ENCODE results near the gene OBSCN. TPM values are rescaled to one million over a fixed set of nuclear protein-coding genes. Genes with fewer than 3 reads are reported as not detected.

The OBSCN gene
- total and polyA plus RNA-seq, 2 of the 13 experiments (the other 11 are each of a cell fraction or from before 2014, with no cell fraction given), result 0.20 TPM

GRCh38 chr1:228178737-228179684, 28.8 kb upstream of the OBSCN start:
- H3K4me3 ChIP-seq (replicated peaks in 1 of 3; ENCODE audit: insufficient read depth in 1 of 3, low read depth in 2 of 3, low read length in 3 of 3), result no peak overlapping the region
- TF ChIP-seq ZXDC (CRISPR knock-in tag; IDR thresholded peaks at IDR 0.05), result no peak
- in situ Hi-C loops (cut with HindIII; ENCODE audit: extremely low pct_ligation_motif_present, low pct_unique_long_range_greater_than_20kb), result loop anchor here (5.0 kb wide), 1 partner anchor 42 kb away; no protein-coding TSS in a partner anchor
- ATAC-seq (no peak), FAIRE-seq (no peak), DNase-seq (ENCODE audit: low spot score) (no peak)
- CTCF ChIA-PET (ENCODE audit: low intra/inter-chr PET ratio, low total read pairs), result no interaction called here
- BruUV-seq (replicated peaks), result TSS peak; percentile 32
- intact Hi-C loops (cut with micrococcal nuclease; ENCODE audit: unreplicated experiment), result no loop called here
- no peak overlapping the region for H2AFZ ChIP-seq (ENCODE audit: low read length)
- H3K4me1 ChIP-seq (ENCODE audit: insufficient read depth, low read length), result peaks cover 7% of the 10 kb centered on the region
- no peaks in the 10 kb centered on the region; a peak in 1 of 5 replicates for H3K36me3 ChIP-seq (replicated peaks in 1 of 2; ENCODE audit: control insufficient read depth in 1 of 2, insufficient read depth in 2 of 2, low read length in 2 of 2)
- H3K79me2 ChIP-seq (ENCODE audit: insufficient read depth, low read length), result no peaks in the 10 kb centered on the region
- no peak overlapping the region for H3K4me2 ChIP-seq (ENCODE audit: low read depth, low read length)
- POLR2A ChIA-PET, result no interaction called here
- no peak overlapping the region for H3K27ac ChIP-seq (ENCODE audit: extremely low read length, insufficient read depth, low read length)
- H3K27me3 ChIP-seq (ENCODE audit: control insufficient read depth in 1 of 2, insufficient read depth in 2 of 2, low read length in 2 of 2), result no peaks in the 10 kb centered on the region; a peak in 1 of 5 replicates
- 91% methylated on average over 12 of the region's 12 CpGs for WGBS (ENCODE audit: low lambda C conversion rate)
- H4K20me1 ChIP-seq (ENCODE audit: insufficient read depth, low read length), result no peaks in the 10 kb centered on the region
- no peaks in the 10 kb centered on the region for H3K9me3 ChIP-seq (ENCODE audit: low read length)
- H3K9ac ChIP-seq (ENCODE audit: insufficient read depth, low read depth, low read length), result no peak overlapping the region

GRCh38 chr1:228180271-228180958, 27.4 kb upstream of the OBSCN start:
- H3K27me3 ChIP-seq (ENCODE audit: control insufficient read depth in 1 of 2, insufficient read depth in 2 of 2, low read length in 2 of 2), result no peaks in the 10 kb centered on the region; a peak in 1 of 5 replicates
- BruUV-seq (replicated peaks), result no TSS peak
- FAIRE-seq, result no peak
- POLR2A ChIA-PET, result no interaction called here
- peaks cover 7% of the 10 kb centered on the region for H3K4me1 ChIP-seq (ENCODE audit: insufficient read depth, low read length)
- H3K27ac ChIP-seq (ENCODE audit: extremely low read length, insufficient read depth, low read length), result no peak overlapping the region
- no peaks in the 10 kb centered on the region for H3K36me3 ChIP-seq (replicated peaks in 1 of 2; ENCODE audit: control insufficient read depth in 1 of 2, insufficient read depth in 2 of 2, low read length in 2 of 2)
- no peak overlapping the region for H2AFZ ChIP-seq (ENCODE audit: low read length)
- H3K4me3 ChIP-seq (replicated peaks in 1 of 3; ENCODE audit: insufficient read depth in 1 of 3, low read depth in 2 of 3, low read length in 3 of 3), result no peak overlapping the region
- in situ Hi-C loops (cut with HindIII; ENCODE audit: extremely low pct_ligation_motif_present, low pct_unique_long_range_greater_than_20kb) (no loop called here), intact Hi-C loops (cut with micrococcal nuclease; ENCODE audit: unreplicated experiment) (loop anchor here (2.0 kb wide), 1 partner anchor 50 kb away; no protein-coding TSS in a partner anchor)
- H3K79me2 ChIP-seq (ENCODE audit: insufficient read depth, low read length), result no peaks in the 10 kb centered on the region
- CTCF ChIA-PET (ENCODE audit: low intra/inter-chr PET ratio, low total read pairs), result interaction anchor here (2.3 kb wide), 1 partner anchor 50 kb away, joined by 6 read pairs; no protein-coding TSS in a partner anchor
- no peak overlapping the region for H3K4me2 ChIP-seq (ENCODE audit: low read depth, low read length)
- 33% methylated on average over 4 of the region's 4 CpGs for WGBS (ENCODE audit: low lambda C conversion rate)
- H4K20me1 ChIP-seq (ENCODE audit: insufficient read depth, low read length), result no peaks in the 10 kb centered on the region
- no peaks in the 10 kb centered on the region for H3K9me3 ChIP-seq (ENCODE audit: low read length)
- no peak overlapping the region for H3K9ac ChIP-seq (ENCODE audit: insufficient read depth, low read depth, low read length)
- peak; percentile 25 for DNase-seq (ENCODE audit: low spot score)
- ATAC-seq, result peak; percentile 66
- TF ChIP-seq ZNF414 (CRISPR knock-in tag; IDR thresholded peaks at IDR 0.05), result no peak
- TF ChIP-seq FOXK2 (IDR thresholded peaks at IDR 0.05), result no peak
